ENCODE results near the gene CLK4.

Gene CLK4

DNA sequence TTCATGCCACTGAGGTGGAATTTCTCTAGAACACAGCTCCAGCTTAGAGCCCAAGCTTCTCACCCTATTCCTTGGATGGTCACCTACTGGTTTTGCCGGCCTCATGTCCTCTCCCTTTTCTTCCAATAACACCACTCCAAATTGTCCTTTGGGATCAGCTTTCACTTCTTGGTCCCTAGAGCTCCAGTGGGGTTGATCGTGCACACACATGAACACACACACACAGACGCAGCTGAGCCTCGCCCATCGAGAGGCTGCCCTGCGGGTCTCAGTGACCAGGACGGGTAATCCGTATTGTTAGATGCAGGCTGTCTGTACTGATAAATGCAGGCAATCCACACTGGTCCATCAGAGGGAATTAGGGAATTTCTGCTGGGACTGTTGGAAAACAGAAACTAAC is 43.6 kb downstream of the CLK4 start:
- no peak for DNase-seq (ENCODE audit: low spot score)
- in situ Hi-C loops (cut with MboI; ENCODE audit: low sequenced_read_pairs, unreplicated experiment): no loop called here

DNA sequence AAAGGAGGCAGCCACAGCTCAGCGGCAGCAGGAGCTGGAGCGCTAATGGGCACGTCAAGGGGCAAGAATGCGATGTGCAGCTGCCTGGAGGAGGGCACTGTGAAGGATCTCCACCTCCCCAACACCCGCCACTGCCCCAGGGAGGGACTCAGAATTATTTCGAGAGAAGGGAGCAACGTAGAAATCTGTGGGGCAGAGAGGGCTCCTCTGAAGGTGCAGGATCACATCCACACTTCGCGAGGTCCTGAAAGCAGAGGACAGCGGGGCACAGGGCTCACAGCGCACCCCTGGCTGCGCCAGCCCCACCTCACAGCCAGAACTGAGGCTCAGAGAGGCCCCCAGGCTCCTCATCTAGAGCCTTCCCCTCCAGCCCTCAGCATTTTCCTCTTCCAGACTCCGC is 44.6 kb downstream of the CLK4 start:
- DNase-seq (ENCODE audit: low spot score): no peak
- in situ Hi-C loops (cut with MboI; ENCODE audit: low sequenced_read_pairs, unreplicated experiment): no loop called here
- TF ChIP-seq, protein P1, sequence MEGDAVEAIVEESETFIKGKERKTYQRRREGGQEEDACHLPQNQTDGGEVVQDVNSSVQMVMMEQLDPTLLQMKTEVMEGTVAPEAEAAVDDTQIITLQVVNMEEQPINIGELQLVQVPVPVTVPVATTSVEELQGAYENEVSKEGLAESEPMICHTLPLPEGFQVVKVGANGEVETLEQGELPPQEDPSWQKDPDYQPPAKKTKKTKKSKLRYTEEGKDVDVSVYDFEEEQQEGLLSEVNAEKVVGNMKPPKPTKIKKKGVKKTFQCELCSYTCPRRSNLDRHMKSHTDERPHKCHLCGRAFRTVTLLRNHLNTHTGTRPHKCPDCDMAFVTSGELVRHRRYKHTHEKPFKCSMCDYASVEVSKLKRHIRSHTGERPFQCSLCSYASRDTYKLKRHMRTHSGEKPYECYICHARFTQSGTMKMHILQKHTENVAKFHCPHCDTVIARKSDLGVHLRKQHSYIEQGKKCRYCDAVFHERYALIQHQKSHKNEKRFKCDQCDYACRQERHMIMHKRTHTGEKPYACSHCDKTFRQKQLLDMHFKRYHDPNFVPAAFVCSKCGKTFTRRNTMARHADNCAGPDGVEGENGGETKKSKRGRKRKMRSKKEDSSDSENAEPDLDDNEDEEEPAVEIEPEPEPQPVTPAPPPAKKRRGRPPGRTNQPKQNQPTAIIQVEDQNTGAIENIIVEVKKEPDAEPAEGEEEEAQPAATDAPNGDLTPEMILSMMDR (IDR thresholded peaks at IDR 0.05; ENCODE audit: borderline replicate concordance, control extremely low read depth, extremely low read depth, insufficient read depth, missing control alignments): no peak

More for the DNA sequence above, 43.6 kb downstream of the CLK4 start:
- TF ChIP-seq, protein P1 (IDR thresholded peaks at IDR 0.05; ENCODE audit: borderline replicate concordance, control extremely low read depth, extremely low read depth, insufficient read depth, missing control alignments): no peak

DNA sequence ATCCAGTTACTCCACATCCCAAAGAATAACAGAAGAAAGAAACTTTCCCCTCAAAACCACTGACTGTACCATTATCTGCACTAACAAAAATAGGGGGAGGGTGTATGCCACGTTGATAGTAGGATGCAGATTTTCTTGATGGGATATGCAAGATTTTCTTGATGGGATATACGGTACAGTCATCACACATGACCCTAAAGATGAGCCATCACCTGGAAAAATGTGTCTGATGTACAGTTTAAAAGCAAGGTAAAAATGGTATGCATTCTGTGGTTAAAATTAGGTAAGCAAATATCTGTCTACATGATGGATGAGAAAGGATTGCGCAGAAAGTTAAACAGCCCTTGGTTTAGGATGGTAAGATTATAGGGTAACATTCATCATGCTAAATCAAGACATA is 45.2 kb downstream of the CLK4 start:
- TF ChIP-seq, protein P1 (IDR thresholded peaks at IDR 0.05; ENCODE audit: borderline replicate concordance, control extremely low read depth, extremely low read depth, insufficient read depth, missing control alignments): no peak
- no peak for DNase-seq (ENCODE audit: low spot score)
- in situ Hi-C loops (cut with MboI; ENCODE audit: low sequenced_read_pairs, unreplicated experiment): no loop called here

DNA sequence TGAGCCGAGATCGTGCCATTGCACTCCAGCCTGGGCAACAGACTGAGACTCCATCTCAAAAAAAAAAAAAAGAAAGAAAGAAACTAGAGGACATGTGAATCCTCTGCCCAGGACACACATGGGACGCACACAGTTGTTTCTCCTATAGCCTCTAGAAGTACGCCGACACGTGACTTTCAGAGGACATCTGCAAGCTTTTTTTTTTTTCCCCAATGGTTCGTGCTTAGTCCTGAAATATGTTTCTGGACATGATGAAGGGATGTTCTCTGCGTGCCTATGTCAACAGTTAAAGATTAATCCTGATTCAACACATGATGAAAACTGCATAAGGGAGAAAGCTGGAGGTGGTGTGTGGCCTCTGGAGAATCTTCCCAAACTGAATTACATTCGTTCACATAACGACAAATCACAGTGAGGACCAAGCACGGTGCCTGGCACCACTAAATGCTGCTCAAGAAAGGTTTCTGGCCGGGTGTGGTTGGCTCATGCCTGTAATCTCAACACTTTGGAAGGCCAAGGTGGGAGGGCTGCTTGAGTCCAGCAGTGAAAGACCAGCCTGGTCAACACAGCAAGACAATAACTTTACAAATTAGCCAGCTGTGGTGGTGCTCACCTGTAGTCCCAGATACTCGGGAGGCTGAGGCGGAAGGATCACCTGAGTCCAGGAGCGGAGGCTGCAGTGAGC is 46.4 kb downstream of the CLK4 start:
- DNase-seq (ENCODE audit: low spot score): no peak
- TF ChIP-seq, protein P1 (IDR thresholded peaks at IDR 0.05; ENCODE audit: borderline replicate concordance, control extremely low read depth, extremely low read depth, insufficient read depth, missing control alignments): no peak
- in situ Hi-C loops (cut with MboI; ENCODE audit: low sequenced_read_pairs, unreplicated experiment): no loop called here

DNA sequence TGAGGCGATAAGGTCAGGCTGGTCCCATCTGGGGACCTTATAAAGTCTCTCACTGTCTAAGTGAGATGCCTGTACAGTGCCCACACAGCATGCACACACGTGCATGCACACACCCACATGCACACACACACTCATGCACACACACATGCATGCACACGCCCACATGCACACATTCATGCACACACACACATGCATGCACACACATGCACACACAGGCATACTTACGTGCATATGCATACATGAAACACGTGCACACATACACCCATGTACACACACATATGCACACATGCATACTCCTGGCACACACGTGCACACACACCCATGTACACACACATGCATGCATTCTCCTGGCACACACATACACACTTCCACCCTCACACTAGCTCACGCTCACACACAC is 48.9 kb downstream of the CLK4 start:
- in situ Hi-C loops (cut with MboI; ENCODE audit: low sequenced_read_pairs, unreplicated experiment): no loop called here
- no peak for DNase-seq (ENCODE audit: low spot score)

DNA sequence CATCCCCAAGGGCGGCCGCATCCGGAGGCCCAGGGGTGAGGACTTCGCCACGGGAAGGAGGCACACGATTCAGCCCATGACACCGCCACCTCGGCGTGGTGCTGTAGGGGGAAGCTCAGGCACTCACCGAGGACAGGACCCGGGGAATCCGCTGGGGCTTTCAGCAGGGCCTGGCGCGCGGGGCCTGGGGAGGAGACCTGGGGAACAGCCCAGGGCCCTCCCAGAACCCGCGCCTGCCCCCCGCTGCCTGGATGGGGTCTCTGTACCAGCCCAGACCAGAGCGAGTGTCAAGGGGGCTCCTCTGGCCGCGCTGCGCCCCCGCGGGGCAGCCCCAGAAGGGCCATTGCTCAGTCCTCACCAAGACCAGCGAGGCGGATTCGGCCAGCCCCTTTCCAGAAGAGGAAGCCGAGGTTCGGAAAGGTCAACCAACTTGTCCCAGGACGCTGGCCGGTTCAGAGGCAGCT is 49.4 kb downstream of the CLK4 start:
- TF ChIP-seq, protein P1 (IDR thresholded peaks at IDR 0.05; ENCODE audit: borderline replicate concordance, control extremely low read depth, extremely low read depth, insufficient read depth, missing control alignments): no peak
- no peak for DNase-seq (ENCODE audit: low spot score)
- in situ Hi-C loops (cut with MboI; ENCODE audit: low sequenced_read_pairs, unreplicated experiment): no loop called here

More for the DNA sequence above, 48.9 kb downstream of the CLK4 start:
- TF ChIP-seq, protein P1 (IDR thresholded peaks at IDR 0.05; ENCODE audit: borderline replicate concordance, control extremely low read depth, extremely low read depth, insufficient read depth, missing control alignments): no peak

All from GM13976 (cell line).